H1 (cell line): ENCODE data around the gene SEC14L6. TPM values are rescaled to one million over a fixed set of nuclear protein-coding genes. Genes with fewer than 3 reads are reported as not detected.

ENCODE experiments used
- CBX8 ChIP-seq: fragments of 300-800, 300-1000 bp; sonication (generic); IDR thresholded peaks from 2 replicates; pipeline ENCODE4 v1.7.1; 2016; ENCODE audit warnings: low read depth, low read length, borderline replicate concordance
- CREB1 ChIP-seq: IDR thresholded peaks from 2 replicates; pipeline ENCODE4 v1.6.1; 2012; ENCODE audit warnings: inconsistent platforms
- E2F6 ChIP-seq: IDR thresholded peaks from 2 replicates; pipeline ENCODE4 v1.6.1; 2012; ENCODE audit warnings: inconsistent platforms
- HDAC6 ChIP-seq: IDR thresholded peaks from one replicate; pipeline ENCODE4 v1.7.1; 2012; ENCODE audit warnings: low read depth, mild to moderate bottlenecking, inconsistent platforms, low read length, moderate library complexity
- MAFK ChIP-seq: IDR thresholded peaks from 2 replicates; pipeline ENCODE4 v1.6.1; 2012; ENCODE audit warnings: low read depth, mild to moderate bottlenecking, improper control_type of control experiment, low read length
- RXRA ChIP-seq: IDR thresholded peaks from 2 replicates; pipeline ENCODE4 v1.6.1; 2011; ENCODE audit warnings: low read depth, mild to moderate bottlenecking, low read length, moderate library complexity; ENCODE audit not compliant: insufficient read depth
- SP2 ChIP-seq: IDR thresholded peaks from 2 replicates; pipeline ENCODE4 v1.6.1; 2012; ENCODE audit warnings: mild to moderate bottlenecking, low read length, inconsistent platforms
- TBP ChIP-seq: IDR thresholded peaks from 2 replicates; pipeline ENCODE4 v1.6.1; 2011; ENCODE audit warnings: low read depth, low read length, improper control_type of control experiment
- YY1 ChIP-seq: IDR thresholded peaks from 2 replicates; pipeline ENCODE4 v1.6.1; 2011; ENCODE audit warnings: low read depth, mild to moderate bottlenecking, low read length
- polyA plus RNA-seq, 7 experiments: library from polyadenylated mRNA; depleted of rRNA in 3 of 7; stranded (reverse) in 5 of 7; unstranded in 2 of 7; fragments of >200 nt in 5 of 7; fragments of 200-250 nt in 2 of 7; gene quantifications; 1 replicate in 5 of 7; 2 replicates in 1 of 7; 4 replicates in 1 of 7; pipeline versions ENCODE4 v1.2.1 to v1.2.3, GENCODE V29; 2011 to 2013; ENCODE audit warnings: missing spikeins in 2 of 7, mixed read lengths in 2 of 7
- total RNA-seq: library from RNA; stranded (reverse); fragmentation: NEBNext Ultra II Directional; extraction: Animal tissue kit (Norgen Biotek cat#: 25700); gene quantifications from 2 replicates; pipeline ENCODE4 v1.2.1, GENCODE V29; 2021

Gene SEC14L6
- total and polyA plus RNA-seq, 2 of the 8 experiments (the other 6 are each of a cell fraction or from before 2014, with no cell fraction given) = 0.63 to 2.1 TPM

- no peak for TF ChIP-seq YY1
- TF ChIP-seq CREB1 = no peak
- TF ChIP-seq CBX8 = no peak
- no peak for TF ChIP-seq MAFK
- TF ChIP-seq TBP = no peak
- TF ChIP-seq RXRA = no peak
- TF ChIP-seq E2F6 = no peak
- TF ChIP-seq HDAC6 = no peak
- TF ChIP-seq SP2 = no peak
Observed at GRCh38 chr22:30514252-30514651, 32.3 kb downstream of the SEC14L6 start (continued).
